OCI-LY1 (cell line): ENCODE data around the gene RNU6-9.

Experiments used
- H2AFZ ChIP-seq: fragments of 200-600 bp; sonication (generic), shearing (Covaris generic); 2 replicates; pipeline ENCODE4 v1.6.0; 2014; ENCODE audit warnings: antibody characterized with exemption, mild to moderate bottlenecking, low read length
- H3F3A ChIP-seq: fragments of 200-600 bp; sonication (generic), shearing (Covaris generic); 2 replicates; pipeline ENCODE4 v1.6.0; 2014; ENCODE audit warnings: mild to moderate bottlenecking, antibody characterized with exemption, low read length, moderate library complexity; ENCODE audit not compliant: insufficient read depth
- H3K27ac ChIP-seq: fragments of 200-600 bp; sonication (generic); 2 replicates; pipeline ENCODE4 v1.5.1; 2014; ENCODE audit warnings: low read length, mixed run types, mild to moderate bottlenecking, low read depth; ENCODE audit not compliant: poor library complexity, severe bottlenecking
- H3K27me3 ChIP-seq: fragments of 200-600 bp; sonication (generic); 2 replicates; pipeline ENCODE4 v1.6.0; 2014; ENCODE audit warnings: antibody characterized with exemption, mild to moderate bottlenecking, low read length, moderate library complexity; ENCODE audit not compliant: insufficient read depth
- H3K36me3 ChIP-seq: fragments of 200-600 bp; sonication (generic); 2 replicates; pipeline ENCODE4 v1.6.1; 2014; ENCODE audit warnings: mild to moderate bottlenecking, antibody characterized with exemption, low read length, moderate library complexity, mixed read lengths; ENCODE audit not compliant: insufficient read depth
- H3K4me1 ChIP-seq: fragments of 200-600 bp; sonication (generic); 2 replicates; pipeline ENCODE4 v1.5.1; 2014; ENCODE audit warnings: mild to moderate bottlenecking, low read length, moderate library complexity; ENCODE audit not compliant: insufficient read depth, severe bottlenecking
- H3K4me2 ChIP-seq: fragments of 200-600 bp; sonication (generic), shearing (Covaris generic); 2 replicates; pipeline ENCODE4 v1.6.1; 2014; ENCODE audit warnings: low read length
- H3K4me3 ChIP-seq: fragments of 200-600 bp; sonication (generic); 2 replicates; pipeline ENCODE4 v1.5.1; 2014; ENCODE audit warnings: low read length, low read depth, mild to moderate bottlenecking, mixed read lengths; ENCODE audit not compliant: poor library complexity, severe bottlenecking
- H3K79me2 ChIP-seq: fragments of 200-600 bp; shearing (Covaris generic); 2 replicates; pipeline ENCODE4 v1.6.1; 2016; ENCODE audit warnings: mixed run types, low read length, mixed read lengths; ENCODE audit not compliant: insufficient read depth
- H3K9ac ChIP-seq: fragments of 200-600 bp; sonication (generic), shearing (Covaris generic); 2 replicates; pipeline ENCODE4 v1.6.1; 2014; ENCODE audit warnings: mild to moderate bottlenecking, low read length, mixed read lengths
- H3K9me2 ChIP-seq: fragments of 200-600 bp; sonication (generic), shearing (Covaris generic); 2 replicates; pipeline ENCODE4 v1.6.1; 2014; ENCODE audit warnings: low read depth, mild to moderate bottlenecking, low read length, mixed read lengths
- H3K9me3 ChIP-seq: fragments of 200-600 bp; shearing (Covaris generic); 2 replicates; pipeline ENCODE4 v1.6.1; 2014; ENCODE audit warnings: low read length, mixed read lengths
- H4K20me1 ChIP-seq: fragments of 200-600 bp; sonication (generic), shearing (Covaris generic); 2 replicates; pipeline ENCODE4 v1.6.0; 2016; ENCODE audit warnings: mild to moderate bottlenecking, low read length; ENCODE audit not compliant: insufficient read depth
- CTCF ChIP-seq: fragments of 200-600 bp; sonication (generic), shearing (Covaris generic); IDR thresholded peaks from 2 replicates; pipeline ENCODE4 v1.5.1; 2017; ENCODE audit warnings: mild to moderate bottlenecking, antibody characterized with exemption, low read length, moderate library complexity, mixed read lengths
- EZH2 ChIP-seq: fragments of 200-600 bp; sonication (generic), shearing (Covaris generic); IDR thresholded peaks from 2 replicates; pipeline ENCODE4 v1.8.0; 2017; ENCODE audit warnings: borderline replicate concordance, mixed run types, mild to moderate bottlenecking, antibody characterized with exemption, low read length, moderate library complexity, mixed read lengths

RNU6-9 gene

GRCh38 chr19:902446-903226, 9.4 kb downstream of the RNU6-9 start:
- peaks cover 21% of the 10 kb centered on the region for H3K36me3 ChIP-seq
- H3K4me3 ChIP-seq: no peak overlapping the region
- H2AFZ ChIP-seq: no peak overlapping the region
- H3K4me2 ChIP-seq: no peak overlapping the region
- no peaks in the 10 kb centered on the region for H3K9me3 ChIP-seq
- no peak overlapping the region for H3K27ac ChIP-seq
- no peaks in the 10 kb centered on the region; the same call in 1 of the 2 replicates for H3K79me2 ChIP-seq
- no peak overlapping the region for H3K9ac ChIP-seq
- H3F3A ChIP-seq: no peaks in the 10 kb centered on the region; the same call in 1 of the 2 replicates
- TF ChIP-seq CTCF (no peak), EZH2 (no peak)
- no peaks in the 10 kb centered on the region for H4K20me1 ChIP-seq
- no peaks in the 10 kb centered on the region for H3K9me2 ChIP-seq
- H3K4me1 ChIP-seq: peaks cover 41% of the 10 kb centered on the region
- no peaks in the 10 kb centered on the region for H3K27me3 ChIP-seq

- no peak for TF ChIP-seq EZH2
- TF ChIP-seq CTCF: no peak
Observed at GRCh38 chr19:903266-903797, 10.0 kb downstream of the RNU6-9 start.

GRCh38 chr19:904545-904944, 11.3 kb downstream of the RNU6-9 start:
- Histone ChIP-seq H2AFZ (no peak overlapping the region), H3K4me3 (no peak overlapping the region), H3K27me3 (no peaks in the 10 kb centered on the region), H3K36me3 (peaks cover 11% of the 10 kb centered on the region; the same call in 1 of the 2 replicates), H3K27ac (no peak overlapping the region), H3K4me2 (no peak overlapping the region), H3K9me2 (no peaks in the 10 kb centered on the region), H4K20me1 (no peaks in the 10 kb centered on the region), H3K4me1 (peaks cover 44% of the 10 kb centered on the region), H3F3A (peaks cover 3% of the 10 kb centered on the region; the same call in 1 of the 2 replicates), H3K9ac (no peak overlapping the region), H3K79me2 (no peaks in the 10 kb centered on the region; the same call in 1 of the 2 replicates), H3K9me3 (no peaks in the 10 kb centered on the region)
- TF ChIP-seq EZH2: no peak
- TF ChIP-seq CTCF: no peak

More at GRCh38 chr19:903266-903797, 10.0 kb downstream of the RNU6-9 start:
- Histone ChIP-seq H3K79me2 (no peaks in the 10 kb centered on the region; the same call in 1 of the 2 replicates), H3K27ac (no peak overlapping the region), H4K20me1 (no peaks in the 10 kb centered on the region), H3K9ac (no peak overlapping the region), H3K9me3 (no peaks in the 10 kb centered on the region), H3K9me2 (no peaks in the 10 kb centered on the region), H3F3A (no peaks in the 10 kb centered on the region; the same call in 1 of the 2 replicates), H3K4me2 (no peak overlapping the region), H3K4me3 (no peak overlapping the region), H3K27me3 (no peaks in the 10 kb centered on the region), H2AFZ (no peak overlapping the region), H3K4me1 (peaks cover 44% of the 10 kb centered on the region), H3K36me3 (peaks cover 18% of the 10 kb centered on the region; the same call in 1 of the 2 replicates)
